C4-2B (cell line): ENCODE results near the gene ALDH9A1.

ENCODE experiments used
- ZFX ChIP-seq: fragments of 450-650 bp; IDR thresholded peaks from 2 replicates; pipeline ENCODE4 v1.6.1; 2017
- TF ChIP-seq, protein P1 (sequence below): fragments of 450-650 bp; conservative IDR thresholded peaks from 2 replicates; pipeline ENCODE4 v1.5.1; 2017; ENCODE audit warnings: mild to moderate bottlenecking

GRCh38 chr1:165635823-165636222 lies 62.5 kb downstream of the ALDH9A1 start:
- TF ChIP-seq, protein P1, sequence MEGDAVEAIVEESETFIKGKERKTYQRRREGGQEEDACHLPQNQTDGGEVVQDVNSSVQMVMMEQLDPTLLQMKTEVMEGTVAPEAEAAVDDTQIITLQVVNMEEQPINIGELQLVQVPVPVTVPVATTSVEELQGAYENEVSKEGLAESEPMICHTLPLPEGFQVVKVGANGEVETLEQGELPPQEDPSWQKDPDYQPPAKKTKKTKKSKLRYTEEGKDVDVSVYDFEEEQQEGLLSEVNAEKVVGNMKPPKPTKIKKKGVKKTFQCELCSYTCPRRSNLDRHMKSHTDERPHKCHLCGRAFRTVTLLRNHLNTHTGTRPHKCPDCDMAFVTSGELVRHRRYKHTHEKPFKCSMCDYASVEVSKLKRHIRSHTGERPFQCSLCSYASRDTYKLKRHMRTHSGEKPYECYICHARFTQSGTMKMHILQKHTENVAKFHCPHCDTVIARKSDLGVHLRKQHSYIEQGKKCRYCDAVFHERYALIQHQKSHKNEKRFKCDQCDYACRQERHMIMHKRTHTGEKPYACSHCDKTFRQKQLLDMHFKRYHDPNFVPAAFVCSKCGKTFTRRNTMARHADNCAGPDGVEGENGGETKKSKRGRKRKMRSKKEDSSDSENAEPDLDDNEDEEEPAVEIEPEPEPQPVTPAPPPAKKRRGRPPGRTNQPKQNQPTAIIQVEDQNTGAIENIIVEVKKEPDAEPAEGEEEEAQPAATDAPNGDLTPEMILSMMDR, result no peak
- no peak for TF ChIP-seq ZFX
